Glomerular visceral epithelial cell (primary cell): ENCODE results near the gene SNX8.
"Not testable (repeated sequence)": the region's sequence is repeated elsewhere in the genome, so short reads cannot be mapped to it uniquely, and the experiment has no call there.

Experiments
- DNase-seq: peaks from one replicate; pipeline ENCODE4 v3.0.0-alpha.2; 2016; ENCODE audit errors: extremely low spot score

SNX8 gene

DNA sequence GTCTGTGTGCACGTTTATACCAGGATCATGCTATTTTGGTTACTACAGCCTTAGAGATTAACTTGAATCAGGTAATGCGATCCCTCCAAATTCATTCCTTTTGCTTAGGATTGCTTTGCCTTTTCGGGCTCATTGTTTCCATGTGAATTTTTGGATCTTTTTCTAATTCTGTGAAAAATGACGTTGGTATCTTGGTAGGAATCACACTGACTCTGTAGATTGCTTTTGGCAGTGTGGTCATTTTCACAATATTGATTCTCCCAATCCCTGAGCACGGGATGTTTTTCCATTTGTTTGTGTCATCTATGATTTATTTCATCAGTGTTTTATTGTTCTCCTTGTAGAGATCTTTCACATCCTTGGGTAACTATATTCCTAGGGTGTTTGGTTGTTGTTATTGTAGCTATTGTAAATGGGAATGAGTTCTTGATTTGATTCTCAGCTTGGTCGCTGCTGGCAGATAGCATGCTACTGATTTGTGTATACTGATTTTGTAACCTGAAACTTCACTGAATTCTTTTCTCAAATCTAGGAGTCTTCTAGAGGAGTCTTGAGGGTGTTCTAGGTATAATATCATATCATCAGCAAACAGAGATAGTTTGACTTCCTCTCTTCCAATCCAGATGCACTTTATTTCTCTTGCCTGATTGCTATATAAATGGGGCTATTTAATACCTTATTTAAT lies 18.2 kb downstream of the SNX8 start:
- no peak for DNase-seq

DNA sequence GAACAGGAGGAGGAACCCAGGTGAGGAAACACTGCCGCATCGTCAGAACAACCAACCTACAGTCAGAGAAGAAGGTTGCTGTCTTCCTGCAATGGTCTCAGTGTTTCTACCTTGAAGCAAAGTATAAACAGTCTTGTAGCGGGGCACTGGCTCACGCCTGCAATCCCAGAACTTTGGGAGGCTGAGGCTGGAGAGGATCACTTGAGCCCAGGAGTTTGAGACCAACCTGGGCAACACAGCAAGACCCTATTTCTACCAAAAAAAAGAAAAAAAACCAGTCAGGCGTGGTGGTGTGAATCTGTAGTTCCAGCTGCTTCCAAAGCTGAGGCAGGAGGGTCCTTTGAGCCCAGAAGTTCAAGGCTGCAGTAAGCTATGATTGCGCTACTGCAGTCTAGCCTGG lies 23.4 kb downstream of the SNX8 start:
- DNase-seq, result no peak

DNA sequence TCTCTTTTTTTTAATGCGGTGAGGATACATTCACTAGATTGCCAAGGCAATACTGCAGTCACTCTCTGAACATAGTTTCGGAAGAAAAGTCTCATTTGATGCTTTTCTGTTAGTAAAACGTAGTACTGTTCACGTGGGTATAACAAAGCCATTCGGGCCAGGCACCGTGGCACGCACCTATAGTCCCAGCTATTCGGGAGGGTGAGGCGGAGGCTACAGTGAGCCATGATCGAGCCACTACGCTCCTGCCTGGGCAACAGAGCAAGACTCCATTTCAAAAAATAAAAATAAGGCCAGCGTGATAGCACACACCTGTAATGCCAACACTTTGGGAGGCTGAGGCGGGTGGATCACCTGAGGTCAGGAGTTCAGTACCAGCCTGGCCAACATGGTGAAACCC lies 24.6 kb downstream of the SNX8 start:
- DNase-seq, result no peak

- no peak for DNase-seq
Observed at GRCh38 chr7:2289111-2289586, 25.1 kb downstream of the SNX8 start.

- no peak for DNase-seq
Observed at GRCh38 chr7:2288503-2288902, 25.7 kb downstream of the SNX8 start.

- no peak for DNase-seq
Observed at GRCh38 chr7:2287745-2288144, 26.5 kb downstream of the SNX8 start.

DNA sequence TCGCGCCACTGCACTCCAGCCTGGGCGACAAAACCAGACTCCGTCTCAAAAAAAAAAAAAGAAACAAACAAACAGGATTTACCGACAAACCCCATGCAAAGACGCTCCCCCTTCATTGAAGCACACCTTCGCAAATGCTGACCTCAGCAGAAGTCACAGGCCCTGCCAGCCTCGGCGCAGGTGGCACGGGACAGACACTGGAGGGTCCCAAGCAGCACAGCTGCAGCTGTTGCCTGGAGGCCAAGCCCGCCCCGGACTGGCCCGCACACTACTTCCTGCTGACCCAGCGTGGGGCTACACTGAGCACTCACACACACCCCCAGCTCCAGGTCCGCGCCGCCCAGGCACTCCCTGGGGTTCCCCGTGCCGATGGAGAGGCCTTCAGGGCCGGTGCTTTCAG lies 31.2 kb downstream of the SNX8 start:
- DNase-seq, result no peak

DNA sequence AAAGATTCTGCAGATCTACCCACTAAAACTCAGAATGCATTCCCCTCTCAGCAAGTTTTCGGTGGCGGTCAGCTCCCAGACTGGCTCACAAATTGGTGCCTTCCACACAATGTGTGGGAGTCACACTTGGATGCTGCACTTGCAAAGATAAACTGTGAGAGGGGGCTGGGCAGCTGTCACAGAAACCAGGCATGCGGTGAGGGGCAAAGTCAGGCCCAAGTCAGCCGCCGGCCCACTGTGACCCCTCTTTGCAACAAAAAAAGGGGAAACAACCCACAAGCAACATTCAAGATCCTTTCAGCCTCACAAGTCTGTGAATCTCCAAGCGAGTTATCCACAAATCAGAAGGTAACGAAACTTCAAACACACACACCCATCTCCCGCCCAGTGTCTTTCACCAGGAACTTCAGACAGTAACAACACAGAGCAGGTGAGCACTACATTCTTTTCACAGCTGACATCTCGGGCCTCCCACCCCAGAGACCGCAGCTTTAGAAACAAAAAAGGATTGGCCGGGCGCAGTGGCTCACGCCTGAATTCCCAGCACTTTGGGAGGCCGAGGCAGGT lies 32.0 kb downstream of the SNX8 start:
- no peak for DNase-seq

DNA sequence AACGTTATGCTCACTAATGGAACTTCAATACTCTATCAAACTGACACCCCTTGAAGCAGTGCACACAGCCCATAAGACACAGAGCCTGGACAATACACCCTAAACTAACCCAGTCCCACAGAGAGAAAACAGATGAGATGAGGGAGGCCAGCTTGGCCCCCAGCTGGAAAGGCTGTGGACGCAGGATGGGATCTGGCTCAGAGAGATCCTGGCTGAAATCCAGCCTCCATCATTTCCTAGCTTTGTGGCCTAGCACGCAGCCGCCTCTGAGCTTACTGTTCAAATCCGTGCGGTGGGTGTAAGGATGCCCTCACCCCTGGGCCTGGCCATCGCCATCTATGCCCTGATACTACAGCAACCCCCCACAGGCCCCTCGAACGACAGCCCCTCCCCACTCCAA lies 32.7 kb downstream of the SNX8 start:
- DNase-seq, result no peak

GRCh38 chr7:2280424-2280823 lies 33.8 kb downstream of the SNX8 start:
- DNase-seq, result no peak

GRCh38 chr7:2279896-2280295 lies 34.3 kb downstream of the SNX8 start:
- DNase-seq, result no peak

- DNase-seq, result no peak
Observed at GRCh38 chr7:2278026-2278425, 36.2 kb downstream of the SNX8 start.

DNA sequence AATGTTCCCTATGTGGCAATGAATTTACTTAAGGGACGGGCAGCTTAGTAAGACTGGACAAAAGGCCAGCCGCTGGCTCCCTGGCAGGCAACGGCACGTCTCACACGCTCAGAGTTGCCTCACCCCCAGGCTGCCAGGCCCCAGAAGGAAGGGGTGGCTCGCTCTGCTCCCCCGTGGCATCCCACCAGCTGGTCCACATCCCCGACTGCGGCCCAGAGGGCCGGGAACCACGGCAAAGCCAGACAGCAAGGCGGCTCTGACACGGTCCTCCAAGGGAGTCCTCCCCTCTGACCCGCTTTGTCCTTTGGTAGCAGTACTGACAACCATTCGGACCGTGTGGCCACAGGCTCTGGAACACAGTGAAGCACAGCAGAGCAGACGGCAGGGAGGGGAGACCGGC lies 38.1 kb downstream of the SNX8 start:
- no peak for DNase-seq

GRCh38 chr7:2275101-2275500 lies 39.1 kb downstream of the SNX8 start:
- no peak for DNase-seq

DNA sequence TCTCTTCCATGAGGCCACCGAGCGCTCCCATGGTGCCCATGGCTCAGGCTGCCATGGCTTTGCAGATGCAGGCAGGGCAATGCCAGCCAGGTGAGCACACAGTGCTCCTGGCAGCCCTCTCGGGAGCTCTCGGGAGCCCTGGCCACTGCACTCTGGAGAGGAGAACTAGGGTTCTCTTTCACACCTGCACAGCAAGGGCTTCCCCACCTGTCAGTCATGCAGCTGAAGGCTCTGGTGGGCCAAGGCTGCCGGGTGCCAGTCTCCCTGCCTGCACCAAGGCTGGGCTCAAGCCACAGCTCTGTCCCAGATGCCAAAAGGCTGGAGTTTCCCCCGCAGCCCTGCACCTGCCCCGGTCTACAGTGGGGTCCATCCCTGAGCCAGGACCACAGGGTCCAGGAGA lies 39.6 kb downstream of the SNX8 start:
- no peak for DNase-seq

GRCh38 chr7:2273866-2274265 lies 40.4 kb downstream of the SNX8 start:
- no peak for DNase-seq

- no peak for DNase-seq
Observed at GRCh38 chr7:2272031-2272430, 42.2 kb downstream of the SNX8 start.

DNA sequence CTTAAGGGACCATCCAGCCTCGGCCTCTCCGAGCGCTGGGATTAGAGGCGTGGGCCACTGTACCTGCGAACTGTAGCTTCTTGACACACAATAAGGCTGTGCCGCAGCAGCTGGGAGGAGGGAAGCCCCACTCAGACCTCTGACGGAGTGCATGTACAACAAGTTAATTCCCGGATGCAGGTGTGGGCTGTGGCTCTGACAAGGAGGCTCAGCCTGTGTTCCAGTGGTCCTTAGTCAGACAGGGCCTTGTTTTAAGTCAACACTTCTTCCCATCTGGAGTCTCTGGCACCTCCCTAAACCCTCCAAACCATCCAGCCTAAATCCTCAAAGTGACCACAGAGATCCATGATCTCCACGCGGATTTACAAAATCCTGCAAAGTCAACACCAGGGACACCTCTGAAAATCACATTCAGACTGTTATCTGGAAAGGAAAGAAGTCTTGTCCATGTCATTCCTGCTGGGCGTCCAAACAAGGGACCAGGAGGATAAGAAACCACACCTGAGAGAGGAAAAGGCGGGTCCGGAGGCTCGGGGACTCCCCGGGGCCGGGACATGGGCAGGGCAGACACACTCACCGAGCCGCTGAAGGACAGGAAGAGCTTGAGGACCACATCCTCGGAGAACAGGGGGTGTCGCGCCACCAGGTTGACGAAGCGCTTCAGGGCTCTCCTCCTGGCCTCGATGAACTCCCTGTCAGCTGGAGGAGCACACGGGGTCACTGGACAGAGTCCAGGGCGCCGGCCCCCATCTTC lies 42.8 kb downstream of the SNX8 start:
- DNase-seq, result no peak

- no peak for DNase-seq
Observed at GRCh38 chr7:2270495-2270894, 43.7 kb downstream of the SNX8 start.

DNA sequence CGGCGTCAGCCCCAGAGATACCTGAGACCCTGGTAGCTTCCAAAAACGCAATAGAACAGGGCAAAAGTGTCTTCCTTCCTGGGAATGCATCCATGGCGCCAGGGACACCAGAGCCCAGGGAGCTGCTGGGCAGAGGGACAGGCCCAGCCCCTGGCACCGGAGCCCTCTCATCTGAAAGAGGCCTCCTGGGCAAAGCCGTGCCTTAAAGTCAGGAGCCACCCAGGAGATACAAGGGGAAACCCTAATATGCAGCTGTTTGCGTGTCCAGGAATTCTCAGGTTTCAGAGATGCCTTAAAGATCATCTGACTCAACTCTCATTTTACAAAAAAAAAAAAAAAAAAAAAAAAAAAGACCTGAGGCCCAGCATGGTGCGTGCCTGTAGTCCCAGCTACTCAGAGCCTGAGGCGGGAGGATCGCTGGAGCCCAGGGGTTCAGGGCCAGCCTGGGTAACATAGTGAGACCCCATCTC lies 44.2 kb downstream of the SNX8 start:
- no peak for DNase-seq

DNA sequence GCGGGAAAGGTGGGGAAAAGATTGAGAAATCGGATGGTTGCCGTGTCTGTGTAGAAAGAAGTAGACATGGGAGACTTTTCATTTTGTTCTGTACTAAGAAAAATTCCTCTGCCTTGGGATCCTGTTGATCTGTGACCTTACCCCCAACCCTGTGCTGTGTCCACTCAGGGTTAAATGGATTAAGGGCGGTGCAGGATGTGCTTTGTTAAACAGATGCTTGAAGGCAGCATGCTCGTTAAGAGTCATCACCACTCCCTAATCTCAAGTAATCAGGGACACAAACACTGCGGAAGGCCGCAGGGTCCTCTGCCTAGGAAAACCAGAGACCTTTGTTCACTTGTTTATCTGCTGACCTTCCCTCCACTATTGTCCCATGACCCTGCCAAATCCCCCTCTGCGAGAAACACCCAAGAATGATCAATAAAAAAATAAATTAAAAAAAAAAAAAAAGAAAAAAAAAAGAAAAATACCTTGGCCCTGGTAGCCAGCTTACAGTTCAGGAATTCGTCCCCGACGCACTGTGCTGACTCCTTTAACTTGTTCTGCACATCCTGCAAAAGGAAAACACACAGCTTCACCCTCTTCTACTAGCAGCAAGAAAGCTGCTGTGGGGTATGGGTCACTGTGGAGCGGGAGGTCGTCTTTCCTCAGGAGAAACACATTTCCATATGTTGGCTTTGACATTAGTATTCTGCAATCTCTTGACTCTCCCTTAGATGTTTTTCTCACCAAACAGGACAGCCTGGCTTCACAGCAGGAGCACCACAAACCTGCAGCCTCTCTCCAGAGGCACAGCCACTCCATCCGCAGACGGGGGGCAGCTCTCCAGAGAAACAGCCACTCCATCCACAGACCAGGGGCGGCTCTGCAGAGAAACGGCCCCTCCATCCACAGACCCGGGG lies 44.9 kb downstream of the SNX8 start:
- DNase-seq, result not testable (repeated sequence)

GRCh38 chr7:2266911-2267310 lies 47.3 kb downstream of the SNX8 start:
- DNase-seq, result no peak
